ENCODE results near the gene PHRF1. TPM values are rescaled to one million over a fixed set of nuclear protein-coding genes. Genes with fewer than 3 reads are reported as not detected.
A peak's percentile ranks its signal among the peaks of the same experiment; 100 is the strongest.
"Not testable (repeated sequence)": the region's sequence is repeated elsewhere in the genome, so short reads cannot be mapped to it uniquely, and the experiment has no call there.

PHRF1 gene
- total RNA-seq, 1 experiment from 2014 or later, result 24.3 TPM

GRCh38 chr11:627308-627576 lies 51.0 kb downstream of the PHRF1 start:
- no peak for DNase-seq (ENCODE audit: low read depth)

- DNase-seq (ENCODE audit: low read depth), result no peak
These were observed 51.8 kb downstream of the PHRF1 start for GRCh38 chr11:628056-628455.

GRCh38 chr11:629237-629583 lies 52.9 kb downstream of the PHRF1 start:
- DNase-seq (ENCODE audit: low read depth), result no peak

- DNase-seq (ENCODE audit: low read depth), result no peak
These were observed 54.6 kb downstream of the PHRF1 start for GRCh38 chr11:630871-631270.

- no peak for DNase-seq (ENCODE audit: low read depth)
These were observed 59.8 kb downstream of the PHRF1 start for GRCh38 chr11:635945-636510.

GRCh38 chr11:636511-637332 lies 60.5 kb downstream of the PHRF1 start, which contains the start of gene DRD4:
Gene DRD4 (plus strand): TSS chr11:637269. CDS start chr11:637305, 36 bp downstream.
- no peak for DNase-seq (ENCODE audit: low read depth)

GRCh38 chr11:637333-637592 lies 61.0 kb downstream of the PHRF1 start:
- DNase-seq (ENCODE audit: low read depth), result no peak

- no peak for DNase-seq (ENCODE audit: low read depth)
These were observed 61.6 kb downstream of the PHRF1 start for GRCh38 chr11:637593-638521.

- no peak for DNase-seq (ENCODE audit: low read depth)
These were observed 62.5 kb downstream of the PHRF1 start for GRCh38 chr11:638631-639331.

GRCh38 chr11:639332-639955 lies 63.2 kb downstream of the PHRF1 start:
- no peak for DNase-seq (ENCODE audit: low read depth)

GRCh38 chr11:640021-640706 lies 63.9 kb downstream of the PHRF1 start:
- no peak for DNase-seq (ENCODE audit: low read depth)

GRCh38 chr11:641806-642370 lies 65.6 kb downstream of the PHRF1 start:
- DNase-seq (ENCODE audit: low read depth), result no peak

- DNase-seq (ENCODE audit: low read depth), result no peak
These were observed 67.1 kb downstream of the PHRF1 start for GRCh38 chr11:643366-643765.

- no peak for DNase-seq (ENCODE audit: low read depth)
These were observed 67.8 kb downstream of the PHRF1 start for GRCh38 chr11:643849-644738.

- DNase-seq (ENCODE audit: low read depth), result no peak
These were observed 69.3 kb downstream of the PHRF1 start for GRCh38 chr11:645536-645935.

- no peak for DNase-seq (ENCODE audit: low read depth)
These were observed 69.9 kb downstream of the PHRF1 start for GRCh38 chr11:646214-646613.

- not testable (repeated sequence) for DNase-seq (ENCODE audit: low read depth)
These were observed 71.4 kb downstream of the PHRF1 start for GRCh38 chr11:647672-648158.

- DNase-seq (ENCODE audit: low read depth), result peak; percentile 36
These were observed 74.2 kb downstream of the PHRF1 start for GRCh38 chr11:650482-650881.

- not testable (repeated sequence) for DNase-seq (ENCODE audit: low read depth)
These were observed 76.9 kb downstream of the PHRF1 start for GRCh38 chr11:653136-653535.

GRCh38 chr11:653837-654236 lies 77.6 kb downstream of the PHRF1 start:
- no peak for DNase-seq (ENCODE audit: low read depth)

Measured in M059J (cell line).